Limb (tissue), 2 donors: ENCODE results near the gene EPYC.
"Not testable (repeated sequence)": the region's sequence is repeated elsewhere in the genome, so short reads cannot be mapped to it uniquely, and the experiment has no call there.

Experiments used
- DNase-seq, 2 donors: peaks; one replicate each; pipeline ENCODE4 v3.0.0-alpha.2; 2016; ENCODE audit errors: extremely low spot score in 2 of 2

Gene EPYC

DNA sequence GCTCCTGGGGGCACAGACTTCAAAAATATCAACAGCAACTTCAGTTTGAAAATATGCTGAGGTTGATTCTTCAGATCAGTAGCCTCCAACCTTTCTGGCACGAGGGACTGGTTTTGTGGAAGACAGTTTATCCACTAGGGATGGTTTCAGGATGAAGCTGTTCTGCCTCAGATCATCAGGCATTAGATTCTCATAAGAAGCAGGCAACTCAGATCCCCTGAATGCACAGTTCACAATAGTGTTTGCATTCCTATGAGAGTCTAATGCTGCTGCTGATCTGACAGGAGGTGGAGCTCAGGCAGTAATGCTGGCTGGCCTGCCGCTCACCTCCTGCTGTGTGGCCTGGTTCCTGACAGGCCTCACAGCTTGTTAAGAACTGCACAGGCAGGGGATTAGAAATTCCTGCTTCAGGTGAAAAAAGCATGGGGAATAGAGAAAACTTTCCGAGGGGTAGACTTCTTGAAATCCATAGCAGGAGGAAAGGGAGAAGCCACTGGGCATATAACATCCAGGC is 12.8 kb downstream of the EPYC start:
- no peak for DNase-seq

DNA sequence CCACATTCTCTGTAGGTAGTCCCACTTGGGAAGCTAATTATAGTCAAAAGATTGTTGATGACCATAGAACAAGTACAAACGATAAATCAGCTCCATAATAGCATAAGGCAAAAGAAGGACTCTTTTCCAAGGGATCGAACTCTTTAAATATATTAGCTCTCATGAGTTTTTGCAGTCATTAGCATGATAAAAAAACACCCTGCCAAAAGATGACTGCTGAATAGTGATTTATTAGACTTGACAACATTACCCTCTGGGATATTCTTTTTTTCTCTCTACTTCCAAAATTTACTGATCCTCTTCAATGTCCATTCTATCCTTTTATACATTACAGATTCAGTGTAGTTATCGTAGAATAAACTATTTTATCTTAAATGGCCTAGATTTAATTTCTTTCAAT is 14.2 kb downstream of the EPYC start:
- DNase-seq, result no peak

- peak in 1 of 2 donors; percentile 56 for DNase-seq
These were observed 15.1 kb downstream of the EPYC start for GRCh38 chr12:90989686-90990111.

DNA sequence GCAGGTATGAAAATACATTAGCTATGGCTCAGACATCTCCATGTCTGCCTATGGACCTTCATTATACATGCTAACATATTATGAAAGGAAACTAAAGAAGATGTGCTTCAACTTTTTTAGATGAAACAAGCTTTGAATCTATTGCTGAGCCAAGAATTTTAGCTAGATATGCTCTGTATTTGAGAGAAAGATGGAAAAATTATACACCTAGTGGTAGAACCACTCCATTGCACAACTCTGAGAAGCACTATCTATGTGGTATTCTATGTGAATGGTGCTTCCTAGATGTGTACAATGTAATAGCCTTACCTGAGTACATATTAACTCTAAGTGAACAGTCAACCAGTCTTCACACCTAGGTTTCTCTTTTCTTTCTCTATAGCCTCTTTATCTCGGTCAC is 17.3 kb downstream of the EPYC start:
- no peak for DNase-seq

- no peak for DNase-seq
These were observed 17.7 kb downstream of the EPYC start for GRCh38 chr12:90987101-90987500.

- DNase-seq, result not testable (repeated sequence)
These were observed 19.4 kb downstream of the EPYC start for GRCh38 chr12:90985331-90985730.

GRCh38 chr12:90984114-90984513 is 20.7 kb downstream of the EPYC start:
- no peak for DNase-seq

- DNase-seq, result no peak
These were observed 22.6 kb downstream of the EPYC start for GRCh38 chr12:90982170-90982569.

- peak in 1 of 2 donors; percentile 85 for DNase-seq
These were observed 24.8 kb downstream of the EPYC start for GRCh38 chr12:90979951-90980350.

DNA sequence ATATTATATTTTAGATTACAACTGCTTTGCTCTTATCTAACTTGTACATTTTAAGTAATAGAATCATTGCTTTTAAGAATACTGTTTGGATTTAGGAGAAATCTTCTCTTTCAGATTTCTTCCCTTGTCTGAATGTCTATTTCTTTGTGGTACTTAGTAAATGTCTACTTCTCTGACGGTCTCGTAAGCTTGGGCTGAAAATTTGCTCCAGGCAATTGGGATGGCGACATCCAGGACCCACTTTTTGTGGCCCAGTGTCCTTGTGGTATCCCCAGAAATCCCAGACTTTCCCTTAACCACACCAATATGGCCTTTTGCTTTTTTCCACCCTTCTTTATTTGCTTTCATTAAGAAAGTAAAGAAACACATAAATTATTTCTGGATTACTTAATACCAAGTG is 25.8 kb downstream of the EPYC start:
- no peak for DNase-seq

DNA sequence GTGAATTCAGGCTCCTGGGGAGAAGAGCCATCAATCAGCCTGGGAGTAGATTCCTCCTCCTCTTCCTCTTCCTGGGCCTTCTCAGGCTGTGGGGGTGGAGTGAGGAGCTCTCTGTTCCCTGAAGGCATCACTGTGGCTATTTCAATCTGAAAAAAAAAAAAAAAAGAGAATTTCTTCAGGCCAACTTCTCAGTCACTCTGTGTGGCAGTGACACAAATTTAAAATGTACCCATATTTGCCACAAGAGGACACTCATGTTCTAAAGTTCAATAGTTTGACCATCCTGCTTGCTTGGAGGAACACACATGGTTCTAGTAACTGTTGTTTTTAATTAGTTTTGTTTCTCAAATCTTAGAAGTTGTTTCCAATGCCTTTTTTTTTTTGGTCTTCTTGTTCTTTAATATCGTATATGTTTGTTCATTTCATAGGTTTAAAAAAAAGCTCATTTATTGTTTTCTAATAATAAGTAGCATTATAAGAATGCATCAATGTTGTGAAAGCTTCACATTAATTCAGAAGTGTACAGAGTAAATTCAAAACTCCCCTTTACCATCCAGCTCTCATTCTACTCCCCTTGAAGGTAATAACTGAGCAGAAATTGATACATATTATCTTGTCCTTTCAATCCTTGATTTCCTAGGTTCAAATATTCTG is 26.5 kb downstream of the EPYC start:
- DNase-seq, result peak in 1 of 2 donors; percentile 88

DNA sequence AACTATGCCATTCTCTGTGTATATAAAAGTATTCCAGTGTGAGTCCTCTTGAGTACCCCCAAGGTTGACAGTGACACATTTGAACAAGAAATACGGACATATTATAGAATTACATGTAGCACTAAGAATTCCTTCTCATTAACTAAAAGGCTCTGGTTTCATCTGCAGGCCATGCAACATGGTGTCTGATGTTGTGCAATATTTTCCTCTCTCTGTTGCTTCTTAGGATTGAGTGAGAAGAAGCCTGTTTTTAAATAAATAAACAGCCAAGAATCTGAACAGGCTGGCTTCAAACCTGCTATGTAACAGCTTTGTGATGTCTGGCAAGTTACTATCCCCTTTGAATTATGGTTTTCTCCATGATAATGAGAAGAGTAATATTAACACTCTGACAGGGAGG is 27.5 kb downstream of the EPYC start:
- DNase-seq, result no peak

GRCh38 chr12:90974286-90974685 is 30.5 kb downstream of the EPYC start:
- no peak for DNase-seq

- no peak for DNase-seq
These were observed 32.5 kb downstream of the EPYC start for GRCh38 chr12:90972226-90972625.

DNA sequence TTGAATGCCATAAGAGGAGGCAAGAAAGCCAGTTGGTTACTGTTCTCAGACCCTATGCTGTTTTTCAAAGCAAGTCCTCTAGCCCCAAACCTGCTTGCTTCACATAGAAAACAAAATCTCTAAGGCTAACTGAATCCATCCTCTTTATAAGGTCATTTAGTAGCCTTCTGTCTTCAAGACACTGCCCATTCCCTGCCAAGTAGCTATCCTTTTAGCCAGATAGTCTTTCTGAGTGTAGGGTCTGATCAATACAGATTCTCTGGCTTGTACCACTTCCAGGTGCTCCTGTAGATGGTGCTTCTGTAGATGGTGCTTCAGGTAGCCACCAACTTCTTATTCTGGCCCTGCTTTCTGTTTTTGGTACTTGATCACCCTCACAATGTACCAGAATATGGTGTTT is 33.9 kb downstream of the EPYC start:
- DNase-seq, result no peak

- no peak for DNase-seq
These were observed 34.3 kb downstream of the EPYC start for GRCh38 chr12:90970471-90970870.

DNA sequence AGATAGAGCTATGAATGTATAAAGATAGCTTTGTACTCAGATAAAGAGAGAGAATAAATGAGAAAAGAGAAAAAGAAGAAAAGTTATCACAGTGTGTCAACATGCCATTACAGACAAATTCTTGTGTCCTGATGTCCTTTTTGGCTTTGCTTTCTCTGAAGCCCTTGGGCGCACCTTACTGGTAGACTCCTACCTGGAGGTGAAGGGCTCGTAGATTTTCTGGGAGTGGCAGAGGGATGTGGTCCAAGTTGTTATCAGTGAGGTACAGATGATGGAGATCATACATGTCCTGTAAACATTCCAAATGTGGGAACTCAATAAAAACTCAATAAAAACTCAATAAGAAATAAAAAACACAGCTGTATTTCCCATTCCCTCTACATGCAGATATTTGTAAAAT is 34.9 kb downstream of the EPYC start:
- DNase-seq, result no peak

GRCh38 chr12:90969346-90969745 is 35.4 kb downstream of the EPYC start:
- no peak for DNase-seq

DNA sequence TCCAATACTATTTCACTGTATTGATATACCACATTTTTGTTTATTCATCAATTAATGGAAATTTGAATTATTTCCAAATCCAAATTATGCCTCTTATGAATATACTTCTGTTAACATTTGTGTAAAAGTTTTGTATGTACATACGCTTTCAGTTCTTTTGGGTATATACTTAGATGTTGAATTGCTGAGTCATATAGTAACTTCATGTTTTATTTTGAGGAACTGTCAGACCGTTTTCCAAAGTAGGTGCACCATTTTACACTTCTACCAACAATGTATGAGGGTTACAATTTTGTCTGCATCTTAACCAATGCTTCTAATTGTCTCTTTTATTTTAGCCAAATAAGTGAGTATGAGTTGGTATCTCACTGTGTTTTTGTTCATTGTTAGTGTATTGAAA is 39.6 kb downstream of the EPYC start:
- DNase-seq, result no peak

GRCh38 chr12:90964616-90965015 is 40.2 kb downstream of the EPYC start:
- DNase-seq, result no peak

GRCh38 chr12:90963946-90964345 is 40.8 kb downstream of the EPYC start:
- DNase-seq, result no peak

DNA sequence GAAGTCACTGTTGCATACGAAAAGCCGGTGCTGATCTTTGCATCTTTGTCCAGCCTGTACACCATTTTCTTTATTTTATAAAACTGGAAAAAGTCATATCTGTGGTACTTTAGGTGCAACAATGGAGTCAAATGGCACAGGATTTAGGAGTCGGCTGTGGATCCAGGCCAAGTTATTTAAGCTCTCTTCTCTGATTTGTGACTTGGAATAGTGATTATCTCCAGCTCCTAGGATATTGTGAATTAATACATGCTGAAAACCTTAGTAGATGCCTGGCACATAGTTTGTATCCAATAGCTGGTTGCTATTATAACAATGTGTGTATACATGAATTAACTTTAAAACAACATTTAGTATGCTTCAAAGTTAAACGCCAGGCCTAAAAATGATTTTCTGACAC is 43.6 kb downstream of the EPYC start:
- no peak for DNase-seq

GRCh38 chr12:90959538-90960139 is 45.1 kb downstream of the EPYC start:
- DNase-seq, result peak in 1 of 2 donors; percentile 85
